ENCODE measurements around the gene BLID. TPM values are rescaled to one million over a fixed set of nuclear protein-coding genes. Genes with fewer than 3 reads are reported as not detected.

BLID gene
- total RNA-seq, 1 experiment from 2014 or later, result 0.42 TPM

DNA sequence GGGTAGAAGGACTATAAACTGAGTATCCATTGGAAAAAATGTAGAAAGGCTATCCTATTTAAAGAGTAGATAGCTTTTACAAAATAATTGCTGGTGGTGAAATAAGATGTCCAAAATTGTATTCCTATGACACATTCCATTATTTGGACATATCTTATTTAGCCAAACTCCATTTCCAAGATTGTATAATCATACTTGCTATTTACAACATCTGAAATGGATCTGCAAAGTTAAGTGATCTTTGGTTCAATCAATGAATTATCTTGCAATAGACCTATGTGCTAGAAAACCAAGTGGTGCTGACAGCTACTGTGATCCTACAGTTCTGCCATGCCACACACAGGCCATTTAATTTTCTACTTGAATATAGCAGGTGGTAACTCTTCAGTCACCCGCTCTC lies 11.0 kb upstream of the BLID start:
- Histone ChIP-seq H3K4me1 (replicated peaks) (no peaks in the 10 kb centered on the region), H3K27ac (no peak overlapping the region), H3K9me3 (replicated peaks) (no peaks in the 10 kb centered on the region), H3K4me3 (no peak overlapping the region), H3K27me3 (replicated peaks) (no peaks in the 10 kb centered on the region), H3K36me3 (no peaks in the 10 kb centered on the region)
- DNase-seq (ENCODE audit: low read depth in 1 of 2, low spot score in 2 of 2), result no peak

DNA sequence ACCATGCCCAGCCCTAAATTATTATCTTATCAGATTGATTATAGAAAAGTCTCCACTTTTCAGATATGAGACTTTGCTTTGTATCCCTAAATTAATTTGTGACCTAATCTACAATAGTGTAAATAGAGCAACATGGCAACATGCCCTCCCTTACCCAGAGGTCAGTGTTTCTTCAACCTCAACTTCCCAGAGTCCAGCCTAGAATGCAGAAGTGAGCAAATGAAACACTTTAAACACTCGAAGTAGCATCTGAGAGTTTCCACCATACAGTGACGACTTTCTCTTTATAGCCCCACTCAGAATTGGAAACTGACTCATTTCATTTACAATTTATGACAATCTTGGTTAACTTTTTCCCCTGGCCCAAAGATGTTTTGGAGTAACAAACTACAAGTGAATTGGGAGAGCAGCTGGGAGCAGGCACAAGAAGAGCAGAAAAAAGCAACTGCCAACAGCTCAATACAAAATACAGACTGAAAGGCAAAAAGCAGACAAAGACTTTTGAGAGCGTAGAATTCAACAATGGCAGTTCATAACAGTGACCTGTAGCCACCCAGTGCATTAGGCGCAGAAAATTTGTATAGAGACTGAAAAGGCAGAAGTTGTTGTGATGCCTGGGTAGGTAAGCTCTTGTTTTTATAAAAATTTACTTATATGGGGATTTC lies 10.1 kb upstream of the BLID start:
- Histone ChIP-seq H3K4me1 (replicated peaks) (no peaks in the 10 kb centered on the region), H3K4me3 (no peak overlapping the region), H3K27ac (no peak overlapping the region), H3K27me3 (replicated peaks) (no peaks in the 10 kb centered on the region), H3K36me3 (no peaks in the 10 kb centered on the region), H3K9me3 (replicated peaks) (no peaks in the 10 kb centered on the region)
- no peak for DNase-seq (ENCODE audit: low read depth in 1 of 2, low spot score in 2 of 2)

DNA sequence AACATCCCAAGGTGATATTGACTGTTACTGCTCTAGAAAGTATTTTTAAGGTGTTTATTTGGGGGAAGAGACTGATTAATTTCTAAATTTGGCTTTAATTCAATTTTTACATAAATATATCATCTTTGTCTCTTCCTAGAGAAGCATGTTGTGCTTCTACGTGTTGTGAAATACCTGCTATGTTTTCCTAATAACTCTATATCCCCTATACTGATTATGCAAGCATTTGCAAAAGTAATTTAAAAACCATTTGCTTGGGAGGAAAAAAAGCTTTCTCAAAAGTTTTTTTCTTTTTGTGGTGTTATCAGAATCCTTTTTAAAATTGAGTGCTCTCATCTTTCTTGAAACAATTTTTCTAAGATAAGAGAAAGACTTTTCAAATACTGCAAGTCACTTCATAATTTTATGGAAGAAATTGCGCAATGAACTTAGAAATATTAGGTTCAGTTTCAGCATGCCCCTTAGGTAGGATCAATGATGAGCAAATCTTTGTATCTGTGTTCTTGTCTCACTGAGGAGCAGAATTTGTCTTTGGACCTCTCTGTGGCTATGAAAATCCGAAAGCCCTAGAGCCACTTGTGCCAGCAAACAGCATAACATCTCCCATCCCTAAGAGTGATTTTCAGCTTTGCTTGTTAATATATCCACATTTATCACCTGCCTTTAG lies 7.4 kb upstream of the BLID start:
- Histone ChIP-seq H3K9me3 (replicated peaks) (no peaks in the 10 kb centered on the region), H3K27ac (no peak overlapping the region), H3K4me1 (replicated peaks) (no peaks in the 10 kb centered on the region), H3K36me3 (no peaks in the 10 kb centered on the region), H3K27me3 (replicated peaks) (no peaks in the 10 kb centered on the region), H3K4me3 (no peak overlapping the region)
- no peak for DNase-seq (ENCODE audit: low read depth in 1 of 2, low spot score in 2 of 2)

DNA sequence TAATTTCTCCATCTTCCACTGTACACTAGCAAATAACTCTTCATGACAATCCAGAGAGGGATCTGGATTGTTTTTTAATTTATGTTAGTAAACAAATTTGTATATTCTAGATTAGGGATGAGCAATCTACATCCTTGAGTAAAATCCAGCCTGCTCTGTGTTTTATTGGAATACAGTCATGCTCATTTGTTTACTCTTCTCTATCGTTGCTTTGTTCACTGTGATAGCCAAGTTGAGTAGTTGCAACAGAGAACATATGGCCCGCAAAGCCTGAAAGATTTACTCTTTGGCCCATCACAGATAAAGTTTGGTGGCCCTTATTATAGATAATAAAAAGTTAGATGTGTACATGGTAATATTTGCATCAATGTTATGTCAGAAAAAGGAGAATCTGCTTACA lies 6.2 kb upstream of the BLID start:
- Histone ChIP-seq H3K27ac (no peak overlapping the region), H3K27me3 (replicated peaks) (no peaks in the 10 kb centered on the region), H3K9me3 (replicated peaks) (no peaks in the 10 kb centered on the region), H3K4me1 (replicated peaks) (no peaks in the 10 kb centered on the region), H3K36me3 (no peaks in the 10 kb centered on the region), H3K4me3 (no peak overlapping the region)
- no peak for DNase-seq (ENCODE audit: low read depth in 1 of 2, low spot score in 2 of 2)

DNA sequence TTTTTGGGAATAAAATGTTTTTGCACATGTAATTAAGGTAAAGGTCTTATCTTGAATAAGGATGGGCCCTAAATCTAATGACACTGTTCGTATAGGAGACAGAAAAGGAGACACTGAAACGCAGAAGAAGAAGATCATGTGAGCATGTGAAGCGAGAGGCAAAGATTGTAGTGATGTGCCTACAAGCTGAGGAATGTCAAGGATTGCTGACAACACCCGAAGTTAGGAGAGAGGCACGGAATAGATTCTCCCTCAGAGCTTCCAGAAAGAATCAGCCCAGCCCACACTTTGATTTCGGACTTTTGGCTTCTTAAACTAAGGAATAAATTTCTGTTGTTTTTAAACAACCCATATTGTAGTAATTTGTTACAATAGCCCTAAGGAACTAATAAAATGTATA lies 4.1 kb upstream of the BLID start:
- H3K4me1 ChIP-seq (replicated peaks), result no peaks in the 10 kb centered on the region
- H3K9me3 ChIP-seq (replicated peaks), result no peaks in the 10 kb centered on the region
- H3K4me3 ChIP-seq, result no peak overlapping the region
- H3K27me3 ChIP-seq (replicated peaks), result no peaks in the 10 kb centered on the region
- H3K36me3 ChIP-seq, result peaks cover 14% of the 10 kb centered on the region; the same call in 1 of the 2 replicates
- DNase-seq (ENCODE audit: low read depth in 1 of 2, low spot score in 2 of 2), result no peak
- no peak overlapping the region for H3K27ac ChIP-seq

GRCh38 chr11:122116591-122116990 lies 576 bp upstream of the BLID start:
- Histone ChIP-seq H3K36me3 (peaks cover 17% of the 10 kb centered on the region; the same call in 1 of the 2 replicates), H3K4me3 (no peak overlapping the region), H3K27me3 (replicated peaks) (no peaks in the 10 kb centered on the region), H3K4me1 (replicated peaks) (no peaks in the 10 kb centered on the region), H3K9me3 (replicated peaks) (no peaks in the 10 kb centered on the region), H3K27ac (no peak overlapping the region)
- no peak for DNase-seq (ENCODE audit: low read depth in 1 of 2, low spot score in 2 of 2)

DNA sequence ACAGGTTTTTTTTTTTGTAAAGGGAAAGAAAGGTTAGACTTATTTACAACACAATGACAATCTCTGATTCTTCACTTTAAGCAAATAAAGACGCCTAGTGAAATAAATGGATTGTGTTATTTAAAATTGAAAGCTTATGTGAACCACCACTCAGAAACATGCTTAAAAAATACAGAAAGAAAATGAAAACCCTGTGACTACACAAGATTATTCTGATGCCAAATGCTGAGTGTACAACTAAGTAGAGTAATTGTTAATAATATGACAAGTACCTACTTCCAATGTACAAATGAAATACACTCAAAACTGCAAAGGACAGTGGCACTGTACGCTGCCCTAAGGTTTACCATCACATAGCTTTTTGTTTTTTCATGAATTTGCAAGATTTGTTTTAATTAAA lies 1.0 kb downstream of the BLID start:
- Histone ChIP-seq H3K36me3 (peaks cover 17% of the 10 kb centered on the region; the same call in 1 of the 2 replicates), H3K9me3 (replicated peaks) (no peaks in the 10 kb centered on the region), H3K4me3 (no peak overlapping the region), H3K4me1 (replicated peaks) (no peaks in the 10 kb centered on the region), H3K27me3 (replicated peaks) (no peaks in the 10 kb centered on the region), H3K27ac (no peak overlapping the region)
- DNase-seq (ENCODE audit: low read depth in 1 of 2, low spot score in 2 of 2), result no peak

DNA sequence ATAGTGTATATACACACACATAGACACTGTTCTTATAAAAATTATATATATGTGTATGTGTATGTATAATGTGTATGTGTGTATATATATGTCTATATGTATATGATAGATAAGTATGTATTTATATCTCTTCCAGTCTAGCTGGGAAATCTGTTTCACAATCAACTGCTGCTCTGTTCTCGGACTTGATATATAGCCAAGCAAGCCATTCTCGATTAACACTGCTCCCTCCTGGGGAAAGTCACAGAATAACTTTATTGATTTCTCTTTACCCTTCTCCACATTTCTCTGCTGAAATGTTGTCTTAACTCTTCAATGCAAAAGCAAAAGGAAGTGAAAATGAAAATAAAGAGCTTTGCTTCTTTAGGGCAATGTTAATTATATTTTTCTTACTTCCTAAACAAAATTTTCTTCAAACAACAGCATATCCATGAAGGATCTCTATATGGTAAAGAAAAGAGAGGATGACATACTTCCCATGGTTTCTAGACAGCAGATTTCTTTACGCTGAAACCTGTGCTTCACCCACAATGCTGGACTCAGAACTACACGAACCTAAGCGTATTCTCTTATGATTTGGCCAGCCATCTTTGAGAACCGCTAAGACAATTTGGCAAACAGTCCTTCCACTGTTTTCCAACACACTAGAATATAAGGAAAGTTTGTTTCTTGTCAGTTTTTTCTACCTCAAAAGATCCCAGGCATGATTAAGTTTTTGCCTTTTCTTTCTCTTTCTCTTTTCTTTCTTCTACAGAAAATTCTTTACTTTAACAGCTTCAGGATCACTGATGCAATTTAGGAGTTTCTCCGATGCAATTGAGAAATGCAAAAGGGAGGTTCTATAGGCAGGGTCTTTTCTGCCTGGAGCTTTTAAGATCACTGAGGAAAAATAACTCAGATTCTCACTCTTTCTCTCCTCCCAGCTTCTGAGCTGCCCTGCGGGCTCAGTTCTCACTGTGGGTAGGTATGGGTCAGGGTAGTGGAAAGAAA lies 1.9 kb downstream of the BLID start:
- Histone ChIP-seq H3K36me3 (peaks cover 17% of the 10 kb centered on the region; the same call in 1 of the 2 replicates), H3K4me3 (no peak overlapping the region), H3K9me3 (replicated peaks) (no peaks in the 10 kb centered on the region)

DNA sequence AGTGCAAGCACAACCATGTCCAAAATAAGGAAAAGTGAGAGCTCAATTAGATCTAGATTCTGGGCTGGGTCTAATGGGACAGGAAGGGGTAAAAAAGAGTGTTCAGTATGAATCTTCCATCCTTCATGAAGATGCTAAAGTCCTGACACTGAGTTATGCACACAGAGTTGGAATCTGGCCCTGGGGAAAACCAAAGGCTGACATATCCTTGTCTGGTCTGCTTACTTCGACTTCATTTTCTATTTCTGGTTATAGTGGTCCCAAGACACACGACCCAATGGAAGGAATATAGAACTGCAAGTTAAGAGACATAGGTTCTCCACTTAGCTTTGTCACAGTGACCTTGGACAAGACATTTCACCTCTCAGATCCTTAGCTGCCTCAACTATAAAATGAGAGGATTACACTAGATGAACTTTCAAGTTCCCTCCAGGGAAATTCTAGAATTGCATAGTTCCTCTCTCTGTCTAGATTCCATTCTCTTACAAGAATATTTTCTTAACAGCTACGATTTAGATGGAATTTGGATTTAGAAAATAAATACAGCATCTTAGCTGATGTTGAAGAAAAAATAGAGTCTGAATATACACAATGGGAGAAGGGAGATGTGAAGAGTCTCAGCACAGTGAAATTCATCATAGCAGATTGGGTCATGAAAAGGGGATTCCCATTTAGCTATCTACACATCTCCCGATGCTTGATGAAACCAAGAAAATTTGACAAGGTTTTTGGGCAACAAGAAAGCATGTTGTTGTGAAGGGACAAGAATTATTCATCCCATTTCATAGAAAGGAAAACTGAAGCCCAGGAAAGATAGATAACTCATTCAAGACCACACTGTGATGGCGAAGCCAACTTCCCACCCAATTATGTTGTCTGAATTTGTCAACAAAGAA lies 3.3 kb downstream of the BLID start:
- Histone ChIP-seq H3K27me3 (replicated peaks) (no peaks in the 10 kb centered on the region), H3K9me3 (replicated peaks) (no peaks in the 10 kb centered on the region), H3K36me3 (peaks cover 17% of the 10 kb centered on the region; the same call in 1 of the 2 replicates), H3K4me3 (no peak overlapping the region), H3K4me1 (replicated peaks) (no peaks in the 10 kb centered on the region), H3K27ac (no peak overlapping the region)
- DNase-seq (ENCODE audit: low read depth in 1 of 2, low spot score in 2 of 2), result no peak

More for the DNA sequence above, 1.9 kb downstream of the BLID start:
- DNase-seq (ENCODE audit: low read depth in 1 of 2, low spot score in 2 of 2), result no peak
- Histone ChIP-seq H3K27ac (no peak overlapping the region), H3K27me3 (replicated peaks) (no peaks in the 10 kb centered on the region), H3K4me1 (replicated peaks) (no peaks in the 10 kb centered on the region)

GRCh38 chr11:122109932-122110331 lies 6.1 kb downstream of the BLID start:
- Histone ChIP-seq H3K4me3 (no peak overlapping the region), H3K27ac (no peak overlapping the region), H3K36me3 (peaks cover 2% of the 10 kb centered on the region), H3K9me3 (replicated peaks) (no peaks in the 10 kb centered on the region), H3K4me1 (replicated peaks) (no peaks in the 10 kb centered on the region; the same call in 1 of the 2 replicates), H3K27me3 (replicated peaks) (no peaks in the 10 kb centered on the region)
- DNase-seq (ENCODE audit: low read depth in 1 of 2, low spot score in 2 of 2), result no peak

DNA sequence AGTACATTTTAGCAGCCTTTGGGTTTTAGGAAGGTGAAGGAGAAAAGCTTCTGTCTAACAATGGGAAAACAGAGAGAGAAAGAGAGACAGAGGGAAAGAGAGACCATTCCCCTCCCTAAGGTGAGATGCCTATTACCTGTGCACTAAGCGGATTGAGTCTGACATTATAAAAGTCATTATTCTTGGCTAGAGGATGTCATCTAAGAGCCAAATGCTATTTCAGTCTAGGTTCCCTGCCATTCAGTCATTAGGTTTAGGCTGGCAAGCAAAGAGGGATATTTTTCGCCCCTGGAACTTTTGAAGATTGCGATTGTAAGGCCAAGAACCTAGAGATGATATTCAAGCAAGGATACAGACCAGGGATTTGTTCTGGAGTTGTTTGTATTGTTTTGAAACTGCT lies 7.2 kb downstream of the BLID start:
- Histone ChIP-seq H3K27me3 (replicated peaks) (no peaks in the 10 kb centered on the region), H3K4me3 (no peak overlapping the region), H3K4me1 (replicated peaks) (peaks cover 6% of the 10 kb centered on the region), H3K9me3 (replicated peaks) (no peaks in the 10 kb centered on the region), H3K27ac (no peak overlapping the region), H3K36me3 (peaks cover 2% of the 10 kb centered on the region)
- no peak for DNase-seq (ENCODE audit: low read depth in 1 of 2, low spot score in 2 of 2)

DNA sequence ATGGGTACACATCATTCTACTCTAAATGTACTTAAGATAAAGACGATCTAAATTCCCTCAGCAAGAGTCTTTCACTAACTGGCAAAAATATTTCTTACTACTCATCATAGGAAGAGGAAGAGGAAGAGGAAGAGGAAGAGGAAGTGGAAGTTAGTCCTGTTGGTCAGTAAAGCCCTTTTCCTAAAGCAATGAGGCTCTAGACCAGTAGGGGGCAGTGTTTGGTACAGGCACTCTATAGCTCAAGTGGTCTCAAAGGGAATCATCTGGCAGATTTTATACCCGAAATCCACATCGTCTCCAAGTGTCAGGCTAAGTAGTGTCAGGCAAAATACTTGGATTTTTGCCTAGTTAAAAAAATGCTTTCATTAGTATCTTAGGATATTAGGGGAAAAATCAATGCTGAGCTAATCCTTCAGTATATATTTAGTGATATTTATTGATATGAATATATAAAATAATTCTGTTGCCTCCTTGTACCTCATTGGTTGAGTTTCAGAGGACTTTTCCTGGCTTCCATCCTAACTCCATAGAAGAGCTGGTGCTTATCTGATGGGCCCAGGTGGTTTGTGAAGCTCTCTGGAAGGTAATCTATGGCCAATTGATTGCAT lies 7.7 kb downstream of the BLID start:
- DNase-seq (ENCODE audit: low read depth in 1 of 2, low spot score in 2 of 2), result peak in 1 of 2 experiments; percentile 38
- Histone ChIP-seq H3K27me3 (replicated peaks) (no peaks in the 10 kb centered on the region), H3K4me3 (no peak overlapping the region), H3K36me3 (peaks cover 2% of the 10 kb centered on the region), H3K27ac (no peak overlapping the region), H3K9me3 (replicated peaks) (no peaks in the 10 kb centered on the region), H3K4me1 (replicated peaks) (peaks cover 12% of the 10 kb centered on the region)

GRCh38 chr11:122107566-122107965 lies 8.4 kb downstream of the BLID start:
- Histone ChIP-seq H3K27ac (no peak overlapping the region), H3K4me1 (replicated peaks) (peaks cover 19% of the 10 kb centered on the region), H3K27me3 (replicated peaks) (no peaks in the 10 kb centered on the region), H3K36me3 (no peaks in the 10 kb centered on the region; the same call in 1 of the 2 replicates), H3K9me3 (replicated peaks) (no peaks in the 10 kb centered on the region), H3K4me3 (no peak overlapping the region)
- no peak for DNase-seq (ENCODE audit: low read depth in 1 of 2, low spot score in 2 of 2)
